Breast epithelium (tissue), 3 donors: ENCODE data around the gene CDH23.

Source experiments
- CTCF ChIP-seq, 3 donors: fragments of 450-650 bp; IDR thresholded peaks; one replicate each; pipeline ENCODE4 v1.5.1; 2016 to 2017; ENCODE audit warnings: antibody characterized with exemption in 3 of 3, mild to moderate bottlenecking in 3 of 3, moderate library complexity in 3 of 3
- POLR2A ChIP-seq: fragments of 450-650 bp; IDR thresholded peaks from one replicate; pipeline ENCODE4 v1.6.1; 2016; ENCODE audit warnings: antibody characterized with exemption, mild to moderate bottlenecking, moderate library complexity
- POLR2AphosphoS5 ChIP-seq, 3 donors: sonication (generic); formaldehyde crosslinking; IDR thresholded peaks; one replicate each; pipeline ENCODE4 v1.6.1; 2017; ENCODE audit warnings: antibody characterized with exemption in 3 of 3

DNA sequence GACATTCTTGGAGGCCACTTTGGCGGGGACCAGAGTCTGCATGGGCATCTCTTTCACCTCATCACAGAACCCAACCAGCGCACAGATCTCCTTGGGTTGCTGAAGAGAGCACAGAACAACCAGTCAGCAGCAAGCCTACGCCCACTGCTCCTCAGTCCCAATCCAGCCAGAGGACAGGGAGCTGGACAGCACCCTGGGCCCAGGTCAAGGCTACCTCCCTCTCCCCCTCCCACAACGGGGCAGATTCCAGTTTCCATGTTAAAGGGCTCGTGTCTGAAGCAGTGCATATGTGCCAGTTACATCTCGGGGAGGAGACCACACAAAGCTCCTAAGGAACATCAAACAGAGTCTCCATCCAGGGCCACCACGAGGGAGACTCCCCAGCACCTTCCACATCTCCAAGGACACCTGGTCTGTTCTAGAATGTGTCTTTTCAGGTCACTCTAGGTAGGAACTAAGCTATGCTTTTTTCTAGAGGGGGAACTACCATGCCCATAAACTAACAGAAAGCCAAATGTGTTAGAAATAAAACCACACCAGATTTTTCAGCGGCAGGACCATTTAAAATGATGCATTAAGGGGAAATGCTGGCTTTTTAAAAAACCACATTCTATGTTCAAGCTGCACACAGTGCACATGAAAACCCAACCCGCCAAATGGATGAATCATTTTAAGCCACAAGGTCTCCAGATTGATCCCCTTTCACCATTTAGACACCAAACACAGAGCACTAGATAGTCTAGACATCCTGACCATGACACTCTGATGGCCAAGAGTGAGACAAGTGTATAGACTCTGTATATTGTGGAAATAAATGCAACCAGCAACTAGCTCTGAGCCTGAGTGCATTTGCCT, 425.4 kb downstream of the CDH23 start:
- TF ChIP-seq CTCF (IDR thresholded peaks at IDR 0.05) (no peak), POLR2AphosphoS5 (IDR thresholded peaks at IDR 0.05) (no peak), POLR2A (no peak)
